SK-N-SH treated with all-trans-retinoic acid at 6 μM for 48 hours (cell line): ENCODE measurements around the gene ZNF619.

Experiments
- ATAC-seq: fragments of 200-7000 bp; cut with Tn5 transposase; 3 replicates; pipeline ENCODE4 v1.9.1; 2020; ENCODE audit warnings: mild to moderate bottlenecking, moderate library complexity
- ARNTL ChIP-seq: fragments of 450-650 bp; formaldehyde crosslinking; IDR thresholded peaks from 2 replicates; pipeline ENCODE4 v1.5.0; 2020; ENCODE audit warnings: low read depth, mild to moderate bottlenecking, moderate library complexity, borderline replicate concordance
- BACH2 ChIP-seq: fragments of 250-450 bp; sonication (Bioruptor Pico); IDR thresholded peaks from 2 replicates; pipeline ENCODE4 v1.9.0; 2021; ENCODE audit warnings: mild to moderate bottlenecking, borderline replicate concordance
- ESRRG ChIP-seq: fragments of 250-450 bp; sonication (Bioruptor Pico); IDR thresholded peaks from 2 replicates; pipeline ENCODE4 v1.6.1; 2021; ENCODE audit warnings: mild to moderate bottlenecking
- GLIS3 ChIP-seq: fragments of 250-450 bp; sonication (Bioruptor Pico); IDR thresholded peaks from 2 replicates; pipeline ENCODE4 v1.5.0; 2020; ENCODE audit warnings: mild to moderate bottlenecking, moderate library complexity
- ISL1 ChIP-seq: fragments of 250-450 bp; sonication (Bioruptor Pico); IDR thresholded peaks from 2 replicates; pipeline ENCODE4 v2.1.2; 2022; ENCODE audit warnings: mild to moderate bottlenecking, moderate library complexity
- OSR1 ChIP-seq: fragments of 250-450 bp; sonication (Bioruptor Pico); IDR thresholded peaks from 2 replicates; pipeline ENCODE4 v1.8.0; 2022; ENCODE audit warnings: moderate library complexity, mild to moderate bottlenecking, inconsistent platforms
- TOX ChIP-seq: fragments of 250-450 bp; sonication (Bioruptor Pico); IDR thresholded peaks from 2 replicates; pipeline ENCODE4 v1.8.0; 2021; ENCODE audit warnings: mild to moderate bottlenecking, moderate library complexity, borderline replicate concordance
- ZC3H10 ChIP-seq: fragments of 250-450 bp; sonication (Bioruptor Pico); IDR thresholded peaks from 2 replicates; pipeline ENCODE4 v1.5.1; 2021; ENCODE audit warnings: mild to moderate bottlenecking, moderate library complexity
- ZFP3 ChIP-seq: fragments of 250-450 bp; sonication (Bioruptor Pico); IDR thresholded peaks from 2 replicates; pipeline ENCODE4 v1.5.0; 2020; ENCODE audit warnings: mild to moderate bottlenecking, moderate library complexity
- ZFP30 ChIP-seq: fragments of 450-650 bp; formaldehyde crosslinking; IDR thresholded peaks from 2 replicates; pipeline ENCODE4 v1.5.0; 2022; ENCODE audit warnings: mild to moderate bottlenecking, moderate library complexity
- ZNF565 ChIP-seq: fragments of 450-650 bp; formaldehyde crosslinking; conservative IDR thresholded peaks from 2 replicates; pipeline ENCODE4 v1.5.0; 2020; ENCODE audit warnings: low read depth, mild to moderate bottlenecking, moderate library complexity
- ZNF70 ChIP-seq: fragments of 450-650 bp; formaldehyde crosslinking; IDR thresholded peaks from 2 replicates; pipeline ENCODE4 v1.5.0; 2020; ENCODE audit warnings: mild to moderate bottlenecking, moderate library complexity
- ZNF8 ChIP-seq: fragments of 450-650 bp; formaldehyde crosslinking; IDR thresholded peaks from 2 replicates; pipeline ENCODE4 v1.5.0; 2020; ENCODE audit warnings: mild to moderate bottlenecking, moderate library complexity
- TF ChIP-seq, protein P1 (sequence below): fragments of 250-450 bp; sonication (Bioruptor Pico); IDR thresholded peaks from 2 replicates; pipeline ENCODE4 v1.5.0; 2020; ENCODE audit warnings: mild to moderate bottlenecking, moderate library complexity
- TF ChIP-seq, protein P2 (sequence below): fragments of 250-450 bp; sonication (Bioruptor Pico); IDR thresholded peaks from 2 replicates; pipeline ENCODE4 v1.5.1; 2020; ENCODE audit warnings: low read depth, mild to moderate bottlenecking, moderate library complexity
- TF ChIP-seq, protein P3 (sequence below): fragments of 250-450 bp; sonication (Bioruptor Pico); IDR thresholded peaks from 2 replicates; pipeline ENCODE4 v1.5.1; 2021; ENCODE audit warnings: mild to moderate bottlenecking, moderate library complexity

ZNF619 gene

DNA sequence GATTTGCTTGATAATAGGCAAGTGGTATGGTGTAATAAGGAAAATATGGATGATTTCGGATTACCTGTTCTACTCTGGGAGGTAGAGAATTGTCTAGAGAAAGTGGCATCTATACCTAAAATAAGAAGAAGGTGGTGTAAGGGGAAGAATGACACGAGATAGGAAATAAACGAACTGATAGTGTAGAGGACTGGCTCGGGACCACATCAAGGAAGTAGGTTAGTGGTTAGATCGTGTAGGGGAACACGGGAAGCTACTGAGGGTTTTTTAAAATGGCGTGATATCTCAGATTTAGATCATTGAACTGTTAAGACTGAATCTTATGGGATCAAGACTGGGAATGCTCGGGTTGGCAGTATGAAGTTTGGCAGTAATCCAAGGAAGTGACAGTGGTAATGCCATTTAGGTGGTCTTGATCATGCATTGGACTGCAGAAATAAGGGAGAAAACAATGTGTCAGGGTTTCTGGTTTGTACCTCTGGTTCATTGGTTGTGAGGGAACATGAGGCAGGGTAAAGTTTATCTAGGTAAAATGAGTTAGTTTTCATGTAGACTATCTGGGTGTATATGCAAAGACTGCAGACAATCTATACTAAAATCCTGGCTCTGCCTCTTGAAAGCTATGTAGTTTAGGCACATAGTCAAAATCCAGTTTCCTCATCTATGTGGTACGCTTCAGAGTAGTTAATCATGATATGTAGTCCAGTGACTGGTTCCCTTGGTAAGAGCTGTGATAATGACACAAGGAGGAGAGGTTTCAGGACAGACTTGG lies 12.4 kb upstream of the ZNF619 start (continued):
- TF ChIP-seq, protein P1, sequence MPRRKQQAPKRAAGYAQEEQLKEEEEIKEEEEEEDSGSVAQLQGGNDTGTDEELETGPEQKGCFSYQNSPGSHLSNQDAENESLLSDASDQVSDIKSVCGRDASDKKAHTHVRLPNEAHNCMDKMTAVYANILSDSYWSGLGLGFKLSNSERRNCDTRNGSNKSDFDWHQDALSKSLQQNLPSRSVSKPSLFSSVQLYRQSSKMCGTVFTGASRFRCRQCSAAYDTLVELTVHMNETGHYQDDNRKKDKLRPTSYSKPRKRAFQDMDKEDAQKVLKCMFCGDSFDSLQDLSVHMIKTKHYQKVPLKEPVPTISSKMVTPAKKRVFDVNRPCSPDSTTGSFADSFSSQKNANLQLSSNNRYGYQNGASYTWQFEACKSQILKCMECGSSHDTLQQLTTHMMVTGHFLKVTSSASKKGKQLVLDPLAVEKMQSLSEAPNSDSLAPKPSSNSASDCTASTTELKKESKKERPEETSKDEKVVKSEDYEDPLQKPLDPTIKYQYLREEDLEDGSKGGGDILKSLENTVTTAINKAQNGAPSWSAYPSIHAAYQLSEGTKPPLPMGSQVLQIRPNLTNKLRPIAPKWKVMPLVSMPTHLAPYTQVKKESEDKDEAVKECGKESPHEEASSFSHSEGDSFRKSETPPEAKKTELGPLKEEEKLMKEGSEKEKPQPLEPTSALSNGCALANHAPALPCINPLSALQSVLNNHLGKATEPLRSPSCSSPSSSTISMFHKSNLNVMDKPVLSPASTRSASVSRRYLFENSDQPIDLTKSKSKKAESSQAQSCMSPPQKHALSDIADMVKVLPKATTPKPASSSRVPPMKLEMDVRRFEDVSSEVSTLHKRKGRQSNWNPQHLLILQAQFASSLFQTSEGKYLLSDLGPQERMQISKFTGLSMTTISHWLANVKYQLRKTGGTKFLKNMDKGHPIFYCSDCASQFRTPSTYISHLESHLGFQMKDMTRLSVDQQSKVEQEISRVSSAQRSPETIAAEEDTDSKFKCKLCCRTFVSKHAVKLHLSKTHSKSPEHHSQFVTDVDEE (CRISPR knock-in tag) = no peak
- TF ChIP-seq BACH2 (CRISPR knock-in tag) (no peak), ARNTL (CRISPR knock-in tag) (no peak), TOX (CRISPR knock-in tag) (no peak), ZNF70 (no peak), GLIS3 (CRISPR knock-in tag) (no peak), ZNF565 (no peak)
- TF ChIP-seq, all 23 proteins: peak for 0

DNA sequence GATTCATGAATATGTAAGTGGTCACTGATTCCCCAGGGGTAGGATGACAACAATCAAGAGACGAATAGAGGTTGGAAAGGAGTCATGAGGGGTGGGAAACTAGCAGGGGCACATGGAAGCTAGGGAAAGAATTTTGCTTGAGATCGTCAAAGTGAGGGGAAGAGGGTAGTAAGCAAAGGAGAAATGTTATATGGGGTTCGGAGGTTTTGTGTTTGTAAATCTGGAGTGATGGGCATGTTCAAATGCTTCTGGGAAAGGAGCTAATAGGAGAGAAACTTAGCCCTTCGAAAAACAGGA lies 11.9 kb upstream of the ZNF619 start:
- no peak; the same call in 2 of the 3 replicates for ATAC-seq
- TF ChIP-seq ZNF8 (CRISPR knock-in tag) = no peak
- no peak for TF ChIP-seq ESRRG (CRISPR knock-in tag)
- no peak for TF ChIP-seq ZFP30 (CRISPR knock-in tag)
- TF ChIP-seq, protein P1 (CRISPR knock-in tag) = no peak
- TF ChIP-seq ZC3H10 (CRISPR knock-in tag) = no peak
- TF ChIP-seq, protein P2, sequence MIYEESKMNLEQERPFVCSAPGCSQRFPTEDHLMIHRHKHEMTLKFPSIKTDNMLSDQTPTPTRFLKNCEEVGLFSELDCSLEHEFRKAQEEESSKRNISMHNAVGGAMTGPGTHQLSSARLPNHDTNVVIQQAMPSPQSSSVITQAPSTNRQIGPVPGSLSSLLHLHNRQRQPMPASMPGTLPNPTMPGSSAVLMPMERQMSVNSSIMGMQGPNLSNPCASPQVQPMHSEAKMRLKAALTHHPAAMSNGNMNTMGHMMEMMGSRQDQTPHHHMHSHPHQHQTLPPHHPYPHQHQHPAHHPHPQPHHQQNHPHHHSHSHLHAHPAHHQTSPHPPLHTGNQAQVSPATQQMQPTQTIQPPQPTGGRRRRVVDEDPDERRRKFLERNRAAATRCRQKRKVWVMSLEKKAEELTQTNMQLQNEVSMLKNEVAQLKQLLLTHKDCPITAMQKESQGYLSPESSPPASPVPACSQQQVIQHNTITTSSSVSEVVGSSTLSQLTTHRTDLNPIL (CRISPR knock-in tag) = no peak
- no peak for TF ChIP-seq ZNF70
- TF ChIP-seq OSR1 (CRISPR knock-in tag) = no peak
- no peak for TF ChIP-seq ARNTL (CRISPR knock-in tag)
- no peak for TF ChIP-seq GLIS3 (CRISPR knock-in tag)
- no peak for TF ChIP-seq ZNF565

DNA sequence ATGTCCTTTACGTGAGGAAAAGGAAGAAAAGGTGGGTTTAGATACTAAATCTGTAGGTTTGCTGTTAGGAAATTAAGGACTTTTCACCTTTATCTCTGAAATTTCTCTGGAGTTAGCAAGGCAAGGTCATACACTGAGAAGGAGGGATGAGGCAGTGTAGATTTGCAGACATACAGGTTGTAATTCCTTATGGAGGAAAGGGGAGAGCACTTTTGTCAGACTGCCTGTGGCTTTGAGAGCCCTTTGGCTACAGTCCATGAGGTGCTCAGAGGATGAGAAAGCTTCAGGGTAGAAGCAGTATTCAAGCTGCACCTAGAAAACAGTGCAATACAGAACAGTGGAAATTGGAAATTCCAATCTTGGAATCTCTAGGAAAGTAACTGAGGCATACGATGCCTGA lies 11.5 kb upstream of the ZNF619 start:
- TF ChIP-seq ZNF565 (no peak), ISL1 (CRISPR knock-in tag) (no peak), ZFP30 (CRISPR knock-in tag) (no peak)
- TF ChIP-seq, protein P3, sequence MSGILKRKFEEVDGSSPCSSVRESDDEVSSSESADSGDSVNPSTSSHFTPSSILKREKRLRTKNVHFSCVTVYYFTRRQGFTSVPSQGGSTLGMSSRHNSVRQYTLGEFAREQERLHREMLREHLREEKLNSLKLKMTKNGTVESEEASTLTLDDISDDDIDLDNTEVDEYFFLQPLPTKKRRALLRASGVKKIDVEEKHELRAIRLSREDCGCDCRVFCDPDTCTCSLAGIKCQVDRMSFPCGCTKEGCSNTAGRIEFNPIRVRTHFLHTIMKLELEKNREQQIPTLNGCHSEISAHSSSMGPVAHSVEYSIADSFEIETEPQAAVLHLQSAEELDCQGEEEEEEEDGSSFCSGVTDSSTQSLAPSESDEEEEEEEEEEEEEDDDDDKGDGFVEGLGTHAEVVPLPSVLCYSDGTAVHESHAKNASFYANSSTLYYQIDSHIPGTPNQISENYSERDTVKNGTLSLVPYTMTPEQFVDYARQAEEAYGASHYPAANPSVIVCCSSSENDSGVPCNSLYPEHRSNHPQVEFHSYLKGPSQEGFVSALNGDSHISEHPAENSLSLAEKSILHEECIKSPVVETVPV = no peak
- TF ChIP-seq, protein P1 (CRISPR knock-in tag) = no peak
- ATAC-seq = peak; percentile 25; the same call in 2 of the 3 replicates

DNA sequence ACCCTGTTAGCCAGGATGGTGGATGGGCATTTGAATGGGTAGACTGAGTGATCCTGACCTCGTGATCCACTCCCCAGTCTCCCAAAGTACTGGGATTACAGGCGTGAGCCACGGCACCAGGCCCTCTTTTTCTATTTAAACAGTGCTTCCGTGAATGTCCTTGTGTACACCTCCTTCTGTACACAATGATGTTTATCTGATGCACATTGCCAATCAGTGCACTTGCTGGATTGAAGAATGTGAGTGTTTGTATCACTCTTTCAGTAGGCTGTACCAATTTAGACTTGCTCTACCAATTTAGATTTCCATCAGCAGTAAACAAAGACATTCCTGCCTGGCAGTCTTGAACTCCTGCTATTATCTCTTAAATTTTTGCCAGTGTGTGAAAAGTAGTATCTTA lies 8.9 kb upstream of the ZNF619 start:
- ATAC-seq = no peak; the same call in 2 of the 3 replicates
- TF ChIP-seq ZFP3 (CRISPR knock-in tag) = no peak
- TF ChIP-seq ZNF70 = no peak
